K562 (cell line): ENCODE data around the gene CCND3. TPM values are rescaled to one million over a fixed set of nuclear protein-coding genes. Genes with fewer than 3 reads are reported as not detected.

ENCODE experiments used
- ATAC-seq: fragments of 200-7000 bp; cut with Tn5 transposase; 3 replicates; pipeline ENCODE4 v1.9.1; 2020; ENCODE audit warnings: moderate library complexity
- BruUV-seq: library from RNA; stranded (reverse); fragments of 400-500 nt; replicated peaks from 2 replicates; lab custom pipeline; 2021; lab: Mats Ljungman, UMichigan
- CTCF ChIA-PET: fragments of 300-600 bp; formaldehyde crosslinking; extraction: SDS; loops from one replicate; lab custom pipeline; 2021; ENCODE audit warnings: low intra/inter-chr PET ratio; lab: Yijun Ruan, JAX
- POLR2A ChIA-PET: fragments of 300-600, 350-650 bp; sonication (Branson Sonifier 250); formaldehyde crosslinking; extraction: SDS; loops from one replicate; lab custom pipeline; 2021; ENCODE audit warnings: antibody characterized with exemption, inconsistent platforms; lab: Yijun Ruan, JAX
- DNase-seq, 4 experiments: peaks; one replicate each; pipeline versions ENCODE4 v3.0.0 to v3.0.0-alpha.2; 2011 to 2018; ENCODE audit warnings: low spot score in 3 of 4, mixed read lengths in 3 of 4; ENCODE audit errors: extremely low read depth in 1 of 4
- FAIRE-seq: peaks from 2 replicates; lab custom pipeline; 2011; peaks lifted over from hg19 to GRCh38; lab: Jason Lieb, UNC
- H2AFZ ChIP-seq: 2 replicates; pipeline ENCODE4 v1.6.0; 2011; ENCODE audit warnings: low read depth, low read length, control low read depth, inconsistent platforms
- H3K27ac ChIP-seq: fragments of 200-600 bp; 3 replicates; pipeline ENCODE4 v1.8.0; 2011; ENCODE audit warnings: low read depth, mild to moderate bottlenecking, control low read depth, inconsistent platforms, low read length, moderate library complexity, mixed read lengths; ENCODE audit errors: extremely low read depth
- H3K27me3 ChIP-seq, 2 experiments: fragments of 300-600 bp in 1 of 2; 2 replicates in 1 of 2; 3 replicates in 1 of 2; pipeline versions ENCODE4 v1.6.0 to v1.8.0; 2011; ENCODE audit warnings: inconsistent platforms in 2 of 2, low read length in 2 of 2, mild to moderate bottlenecking in 1 of 2, mixed read lengths in 1 of 2, moderate library complexity in 1 of 2; ENCODE audit not compliant: control insufficient read depth in 2 of 2, insufficient read depth in 2 of 2
- H3K36me3 ChIP-seq: fragments of 300-600 bp; 3 replicates; pipeline ENCODE4 v1.8.0; 2011; ENCODE audit warnings: mild to moderate bottlenecking, low read length, inconsistent platforms; ENCODE audit not compliant: control insufficient read depth, insufficient read depth
- H3K4me1 ChIP-seq, 2 experiments: fragments of 200-600 bp in 1 of 2; replicated peaks in 1 of 2; 2 replicates in 1 of 2; 3 replicates in 1 of 2; pipeline versions ENCODE4 v1.5.1 to v1.8.0; 2011; ENCODE audit warnings: inconsistent platforms in 2 of 2, low read length in 2 of 2, mild to moderate bottlenecking in 1 of 2, mixed read lengths in 1 of 2, moderate library complexity in 1 of 2; ENCODE audit not compliant: control insufficient read depth in 2 of 2, insufficient read depth in 2 of 2
- H3K4me2 ChIP-seq: 2 replicates; pipeline ENCODE4 v1.6.1; 2011; ENCODE audit warnings: low read length, control low read depth, inconsistent platforms, mixed read lengths; ENCODE audit not compliant: insufficient read depth
- H3K4me3 ChIP-seq: fragments of 200-600 bp; sonication (generic), shearing (Covaris generic); 2 replicates; pipeline ENCODE4 v1.5.1; 2016; ENCODE audit warnings: control low read depth, inconsistent platforms
- H3K79me2 ChIP-seq: fragments of 200-600 bp; 3 replicates; pipeline ENCODE4 v1.8.0; 2011; ENCODE audit warnings: low read length, inconsistent platforms; ENCODE audit not compliant: control insufficient read depth, insufficient read depth
- H3K9ac ChIP-seq, 2 experiments: 2 replicates each; pipeline versions ENCODE4 v1.6.0 to v1.6.1; 2011; ENCODE audit warnings: low read depth in 2 of 2, low read length in 2 of 2, control low read depth in 1 of 2, inconsistent platforms in 1 of 2, mild to moderate bottlenecking in 1 of 2, mixed read lengths in 1 of 2; ENCODE audit not compliant: insufficient read depth in 1 of 2
- H3K9me1 ChIP-seq: one replicate; pipeline ENCODE4 v1.6.0; 2011; ENCODE audit warnings: inconsistent platforms, mild to moderate bottlenecking, low read length, moderate library complexity; ENCODE audit not compliant: control insufficient read depth, insufficient read depth
- H3K9me3 ChIP-seq: replicated peaks from 2 replicates; pipeline ENCODE4 v1.5.1; 2011; ENCODE audit warnings: low read depth, low read length, inconsistent platforms; ENCODE audit not compliant: control insufficient read depth, insufficient read depth
- H4K20me1 ChIP-seq: replicated peaks from 2 replicates; pipeline ENCODE4 v1.6.1; 2011; ENCODE audit warnings: low read length, inconsistent platforms, mixed read lengths; ENCODE audit not compliant: control insufficient read depth, insufficient read depth
- ELF1 ChIP-seq: fragments of 200-800 bp; sonication (Bioruptor generic); IDR thresholded peaks from 2 replicates; pipeline ENCODE4 v1.6.1; 2016; ENCODE audit warnings: missing genetic modification characterization, missing compliant biosample characterization
- FOXA3 ChIP-seq, 2 experiments: fragments of 450-650 bp in 1 of 2; sonication (generic) in 1 of 2; formaldehyde crosslinking; IDR thresholded peaks in 1 of 2; conservative IDR thresholded peaks in 1 of 2; 2 replicates each; pipeline versions ENCODE4 v1.4.0 to v1.8.0; 2020 to 2022; ENCODE audit warnings: mild to moderate bottlenecking in 2 of 2, missing genetic modification reagents in 1 of 2
- HDGF ChIP-seq: fragments of 450-650 bp; IDR thresholded peaks from 2 replicates; pipeline ENCODE4 v1.6.1; 2016
- HMG20B ChIP-seq: fragments of 250-450 bp; sonication (Bioruptor Pico); IDR thresholded peaks from 2 replicates; pipeline ENCODE4 v1.5.0; 2021; ENCODE audit warnings: mild to moderate bottlenecking
- MTA1 ChIP-seq: fragments of 450-650 bp; IDR thresholded peaks from 2 replicates; pipeline ENCODE4 v1.6.1; 2017; ENCODE audit warnings: borderline replicate concordance
- MTA2 ChIP-seq: fragments of 450-650 bp; IDR thresholded peaks from 2 replicates; pipeline ENCODE4 v1.6.1; 2016; ENCODE audit warnings: low read depth
- NFRKB ChIP-seq: fragments of 450-650 bp; IDR thresholded peaks from 2 replicates; pipeline ENCODE4 v1.6.1; 2016; ENCODE audit warnings: low read depth
- NRF1 ChIP-seq, 2 experiments: fragments of 450-650 bp; IDR thresholded peaks in 1 of 2; conservative IDR thresholded peaks in 1 of 2; 2 replicates each; pipeline ENCODE4 v1.6.1; 2014; ENCODE audit warnings: mild to moderate bottlenecking in 2 of 2
- POLR2AphosphoS5 ChIP-seq: IDR thresholded peaks from 2 replicates; pipeline ENCODE4 v1.6.1; 2011; ENCODE audit warnings: mild to moderate bottlenecking, low read depth, low read length, moderate library complexity; ENCODE audit not compliant: control insufficient read depth, insufficient read depth
- RFX7 ChIP-seq: fragments of 250-450 bp; sonication (Bioruptor Pico); IDR thresholded peaks from 2 replicates; pipeline ENCODE4 v1.5.1; 2021; ENCODE audit warnings: mild to moderate bottlenecking
- SMAD3 ChIP-seq: fragments of 450-650 bp; formaldehyde crosslinking; conservative IDR thresholded peaks from 2 replicates; pipeline ENCODE4 v1.4.0; 2020; ENCODE audit warnings: mild to moderate bottlenecking
- SMARCE1 ChIP-seq: fragments of 450-650 bp; IDR thresholded peaks from 2 replicates; pipeline ENCODE4 v1.7.1; 2016; ENCODE audit warnings: mild to moderate bottlenecking
- SP2 ChIP-seq: IDR thresholded peaks from 2 replicates; pipeline ENCODE4 v1.6.1; 2011; ENCODE audit warnings: mild to moderate bottlenecking, low read depth, low read length, moderate library complexity; ENCODE audit not compliant: poor library complexity, severe bottlenecking; ENCODE audit errors: extremely low read depth
- SRF ChIP-seq, 2 experiments: fragments of 250-450, 450-650 bp in 1 of 2; sonication (Bioruptor Pico) in 1 of 2; sonication (generic) in 1 of 2; formaldehyde crosslinking; IDR thresholded peaks; 2 replicates each; pipeline versions ENCODE4 v1.5.0 to v1.5.1; 2020 to 2022; ENCODE audit warnings: mild to moderate bottlenecking in 1 of 2, missing genetic modification reagents in 1 of 2
- STAT5B ChIP-seq: fragments of 250-450 bp; sonication (Bioruptor Pico); IDR thresholded peaks from 2 replicates; pipeline ENCODE4 v1.8.0; 2021; ENCODE audit warnings: mild to moderate bottlenecking, inconsistent platforms
- TBP ChIP-seq: optimal IDR thresholded peaks from 2 replicates; pipeline ENCODE3; 2011; ENCODE audit warnings: low read depth, low read length, improper control_type of control experiment
- ZFX ChIP-seq: sonication (generic); formaldehyde crosslinking; IDR thresholded peaks from 2 replicates; pipeline ENCODE4 v1.8.0; 2022; ENCODE audit warnings: mild to moderate bottlenecking, missing genetic modification reagents, moderate library complexity
- ZNF175 ChIP-seq: fragments of 200-800 bp; sonication (Bioruptor generic); IDR thresholded peaks from 2 replicates; pipeline ENCODE4 v1.6.1; 2016; ENCODE audit warnings: low read depth, mild to moderate bottlenecking, missing genetic modification characterization, missing compliant biosample characterization
- ZNF263 ChIP-seq: sonication (generic); formaldehyde crosslinking; IDR thresholded peaks from 2 replicates; pipeline ENCODE4 v1.8.0; 2022; ENCODE audit warnings: mild to moderate bottlenecking, missing genetic modification reagents, borderline replicate concordance
- ZNF511 ChIP-seq: sonication (generic); formaldehyde crosslinking; IDR thresholded peaks from 2 replicates; pipeline ENCODE4 v1.8.0; 2022; ENCODE audit warnings: mild to moderate bottlenecking, missing genetic modification reagents
- WGBS: fragments of 100-300 bp; shearing (Covaris generic); methylation state at CpG from one replicate; pipeline ENCODE4 v1.1.6; 2016; ENCODE audit warnings: low coverage, mixed read lengths; ENCODE audit not compliant: insufficient coverage; ENCODE audit errors: missing lambda C conversion rate; 5-methylcytosine and 5-hydroxymethylcytosine counted together
- in situ Hi-C: fragments of 300-500 bp; cut with MboI; formaldehyde crosslinking; loops from 4 replicates; pipeline ENCODE4 v1.15.0; 2018; ENCODE audit warnings: inconsistent platforms, mixed read lengths
- intact Hi-C: fragments of 100-400 bp; cut with micrococcal nuclease; formaldehyde crosslinking; loops from 2 replicates; pipeline ENCODE4 v1.14.2; 2022
- polyA plus RNA-seq, 8 experiments: library from polyadenylated mRNA; depleted of rRNA in 4 of 8; stranded (reverse) in 5 of 8; unstranded in 3 of 8; fragments of >200 nt; fragmentation: Nextera tagmentation in 2 of 8; fragmentation: Illumina TruSeq in 1 of 8; extraction: Ambion mirVana in 2 of 8; extraction: Trizol in 1 of 8; gene quantifications; 2 replicates each; pipeline versions ENCODE4 v1.2.1 to v1.2.3, GENCODE V29; 2011 to 2014; ENCODE audit warnings: inconsistent platforms in 1 of 8, missing spikeins in 1 of 8
- total RNA-seq, 7 experiments: library from RNA; depleted of rRNA in 6 of 7; stranded (reverse); fragments of >200 nt in 6 of 7; fragmentation: Illumina TruSeq in 2 of 7; extraction: Trizol in 2 of 7; gene quantifications; 2 replicates each; pipeline versions ENCODE4 v1.2.1 to v1.2.3, GENCODE V29; 2011 to 2021; ENCODE audit warnings: low replicate concordance in 1 of 7
- TF ChIP-seq, protein P1 (sequence below): IDR thresholded peaks from 2 replicates; pipeline ENCODE4 v1.6.1; 2014; ENCODE audit warnings: antibody characterized with exemption

CCND3 gene
- total and polyA plus RNA-seq, 9 of the 15 experiments (the other 6 are each of a cell fraction or from before 2014, with no cell fraction given) = 21.5 to 204 (median 97.4) TPM

- Histone ChIP-seq H3K9me3 (no peaks in the 10 kb centered on the region), H3K79me2 (peaks cover 52% of the 10 kb centered on the region), H3K4me3 (peak overlapping the region; percentile 81), H3K4me2 (peak overlapping the region; percentile 90), H2AFZ (peak overlapping the region; percentile 81), H3K9me1 (no peaks in the 10 kb centered on the region), H3K36me3 (peaks cover 28% of the 10 kb centered on the region), H3K27me3 (no peaks in the 10 kb centered on the region), H3K9ac (peak overlapping the region; percentile 46 to 94), H3K4me1 (peaks cover 34 to 49% of the 10 kb centered on the region in 2 experiments), H3K27ac (peak overlapping the region; percentile 72), H4K20me1 (no peaks in the 10 kb centered on the region; the same call in 1 of the 2 replicates)
- WGBS = 14% methylated on average over 20 of the region's 20 CpGs
- CTCF ChIA-PET = interaction anchor here (2.0 kb wide), 1 partner anchor 102 kb away, joined by 13 read pairs; no protein-coding TSS in a partner anchor
- peak; percentile 75 for FAIRE-seq
- in situ Hi-C loops = no loop called here
- intact Hi-C loops = no loop called here
- no peak for DNase-seq
- BruUV-seq = TSS peak; percentile 95
- peak; percentile 0; the same call in 1 of the 3 replicates for ATAC-seq
- POLR2A ChIA-PET = interaction anchor here (0.6 to 13.7 kb wide), 19 partner anchors 8 to 164 kb away, joined by 3 to 166 read pairs (median 4); partner anchors contain the start of genes BYSL and MED20
- TF ChIP-seq SMARCE1 (0 out of 2 replicates have a peak, but pooled peaks have one; percentile 50), POLR2AphosphoS5 (0 out of 2 replicates have a peak, but pooled peaks have one; percentile 5), ZNF263 (peak; percentile 46; the same call in 1 of the 2 replicates), MTA2 (no peak), FOXA3 (CRISPR knock-in tag; conservative IDR thresholded peaks at IDR 0.05 in 1 of 2, IDR thresholded peaks at IDR 0.05 in 1 of 2) (peak in 1 of 2 experiments; percentile 25; a peak in 1 of 4 replicates), NFRKB (0 out of 2 replicates have a peak, but pooled peaks have one; percentile 58), ZFX (CRISPR knock-in tag) (no peak; the same call in 1 of the 2 replicates), ZNF511 (peak; percentile 50; the same call in 1 of the 2 replicates), ELF1 (no peak; the same call in 1 of the 2 replicates), SMAD3 (CRISPR knock-in tag) (no peak; the same call in 1 of the 2 replicates), RFX7 (CRISPR knock-in tag) (no peak), MTA1 (no peak), STAT5B (no peak), NRF1 (conservative IDR thresholded peaks at IDR 0.05 in 1 of 2, IDR thresholded peaks at IDR 0.05 in 1 of 2) (peak; percentile 18 to 19; a peak in 1 of 4 replicates), TBP (no peak), SRF (CRISPR knock-in tag; IDR thresholded peaks at IDR 0.05) (no peak), HMG20B (peak; percentile 80; the same call in 1 of the 2 replicates), SP2 (no peak), ZNF175 (CRISPR knock-in tag) (no peak; the same call in 1 of the 2 replicates), HDGF (0 out of 2 replicates have a peak, but pooled peaks have one; percentile 49)
- TF ChIP-seq, protein P1, sequence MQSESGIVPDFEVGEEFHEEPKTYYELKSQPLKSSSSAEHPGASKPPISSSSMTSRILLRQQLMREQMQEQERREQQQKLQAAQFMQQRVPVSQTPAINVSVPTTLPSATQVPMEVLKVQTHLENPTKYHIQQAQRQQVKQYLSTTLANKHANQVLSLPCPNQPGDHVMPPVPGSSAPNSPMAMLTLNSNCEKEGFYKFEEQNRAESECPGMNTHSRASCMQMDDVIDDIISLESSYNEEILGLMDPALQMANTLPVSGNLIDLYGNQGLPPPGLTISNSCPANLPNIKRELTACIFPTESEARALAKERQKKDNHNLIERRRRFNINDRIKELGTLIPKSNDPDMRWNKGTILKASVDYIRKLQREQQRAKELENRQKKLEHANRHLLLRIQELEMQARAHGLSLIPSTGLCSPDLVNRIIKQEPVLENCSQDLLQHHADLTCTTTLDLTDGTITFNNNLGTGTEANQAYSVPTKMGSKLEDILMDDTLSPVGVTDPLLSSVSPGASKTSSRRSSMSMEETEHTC = no peak
Observed at GRCh38 chr6:41942067-41942851, 651 bp upstream of the CCND3 start.
